Keratinocyte (primary cell): ENCODE results near the gene NDUFS4. TPM values are rescaled to one million over a fixed set of nuclear protein-coding genes. Genes with fewer than 3 reads are reported as not detected.

Experiments
- DNase-seq: peaks from one replicate; pipeline ENCODE4 v3.0.0-alpha.2; 2011; ENCODE audit warnings: low read depth, missing footprints, low spot score
- FAIRE-seq: peaks from 2 replicates; lab custom pipeline; 2011; peaks lifted over from hg19 to GRCh38; lab: Jason Lieb, UNC
- H2AFZ ChIP-seq: 2 replicates; pipeline ENCODE4 v1.6.0; 2012; ENCODE audit warnings: low read length, control low read depth, inconsistent platforms; ENCODE audit not compliant: control insufficient read depth
- H3K27ac ChIP-seq: 2 replicates; pipeline ENCODE4 v1.5.1; 2011; ENCODE audit warnings: low read length; ENCODE audit not compliant: control insufficient read depth, insufficient read depth
- H3K27me3 ChIP-seq: 3 replicates; pipeline ENCODE4 v1.6.0; 2011; ENCODE audit warnings: low read length; ENCODE audit not compliant: control insufficient read depth, insufficient read depth; ENCODE audit errors: extremely low read depth
- H3K36me3 ChIP-seq, 2 experiments: 2 replicates in 1 of 2; 3 replicates in 1 of 2; pipeline ENCODE4 v1.5.1; 2011; ENCODE audit warnings: low read length in 2 of 2, mild to moderate bottlenecking in 1 of 2; ENCODE audit not compliant: control insufficient read depth in 2 of 2, insufficient read depth in 2 of 2; ENCODE audit errors: extremely low read depth in 1 of 2
- H3K4me1 ChIP-seq: 3 replicates; pipeline ENCODE4 v1.5.1; 2011; ENCODE audit warnings: low read length; ENCODE audit not compliant: control insufficient read depth, insufficient read depth; ENCODE audit errors: extremely low read depth
- H3K4me2 ChIP-seq: 3 replicates; pipeline ENCODE4 v1.6.0; 2011; ENCODE audit warnings: low read depth, low read length; ENCODE audit not compliant: control insufficient read depth, insufficient read depth; ENCODE audit errors: extremely low read depth
- H3K4me3 ChIP-seq, 3 experiments: fragments of 200-600 bp in 1 of 3; sonication (generic) in 1 of 3; 2 replicates in 2 of 3; 3 replicates in 1 of 3; pipeline ENCODE4 v1.5.1; 2011 to 2016; ENCODE audit warnings: low read length in 3 of 3, mild to moderate bottlenecking in 3 of 3, control low read depth in 2 of 3, inconsistent platforms in 1 of 3, low read depth in 1 of 3, mixed read lengths in 1 of 3, mixed run types in 1 of 3, moderate library complexity in 1 of 3; ENCODE audit not compliant: control insufficient read depth in 2 of 3, insufficient read depth in 2 of 3; ENCODE audit errors: extremely low read depth in 1 of 3
- H3K79me2 ChIP-seq: 2 replicates; pipeline ENCODE4 v1.6.0; 2012; ENCODE audit warnings: low read length; ENCODE audit not compliant: control insufficient read depth, insufficient read depth
- H3K9ac ChIP-seq: 3 replicates; pipeline ENCODE4 v1.6.0; 2011; ENCODE audit warnings: low read length; ENCODE audit not compliant: control insufficient read depth, insufficient read depth; ENCODE audit errors: extremely low read depth
- H3K9me1 ChIP-seq: 3 replicates; pipeline ENCODE4 v1.6.0; 2011; ENCODE audit warnings: low read length; ENCODE audit not compliant: control insufficient read depth, insufficient read depth; ENCODE audit errors: extremely low read depth
- H3K9me3 ChIP-seq: 2 replicates; pipeline ENCODE4 v1.5.1; 2012; ENCODE audit warnings: low read depth, low read length; ENCODE audit not compliant: control insufficient read depth
- H4K20me1 ChIP-seq: 3 replicates; pipeline ENCODE4 v1.6.0; 2011; ENCODE audit warnings: low read length; ENCODE audit not compliant: control insufficient read depth, insufficient read depth; ENCODE audit errors: extremely low read depth
- EZH2 ChIP-seq: IDR thresholded peaks from one replicate; pipeline ENCODE4 v1.6.1; 2012; ENCODE audit warnings: inconsistent platforms, mild to moderate bottlenecking, low read length, moderate library complexity
- dilution Hi-C: fragments of 300-500 bp; cut with MboI; formaldehyde crosslinking; loops from one replicate; pipeline ENCODE4 v1.7.0; 2020; ENCODE audit warnings: low sequenced_read_pairs; ENCODE audit not compliant: extremely low pct_ligation_motif_present
- polyA plus RNA-seq, 5 experiments: library from polyadenylated mRNA; depleted of rRNA in 3 of 5; stranded (reverse) in 3 of 5; stranded (forward) in 1 of 5; unstranded in 1 of 5; fragments of >200 nt; gene quantifications; 1 replicate in 1 of 5; 2 replicates in 3 of 5; 3 replicates in 1 of 5; pipeline versions ENCODE4 v1.2.1 to v1.2.3, GENCODE V29; 2011 to 2012; ENCODE audit warnings: missing spikeins in 2 of 5, low read depth in 1 of 5, low replicate concordance in 1 of 5
- TF ChIP-seq, protein P1 (sequence below), 3 experiments: IDR thresholded peaks in 1 of 3; conservative IDR thresholded peaks in 1 of 3; optimal IDR thresholded peaks in 1 of 3; 2 replicates in 2 of 3; 3 replicates in 1 of 3; pipeline versions ENCODE3 to v1.5.1; 2011; ENCODE audit warnings: low read length in 3 of 3, mild to moderate bottlenecking in 3 of 3, moderate library complexity in 2 of 3, control low read depth in 1 of 3, inconsistent platforms in 1 of 3; ENCODE audit not compliant: insufficient read depth in 2 of 3; ENCODE audit errors: extremely low read depth in 1 of 3

The NDUFS4 gene
- polyA plus RNA-seq, 1 donor (not counting 4 experiments of a cell fraction or from before 2014, with no cell fraction given) = 118 TPM

DNA sequence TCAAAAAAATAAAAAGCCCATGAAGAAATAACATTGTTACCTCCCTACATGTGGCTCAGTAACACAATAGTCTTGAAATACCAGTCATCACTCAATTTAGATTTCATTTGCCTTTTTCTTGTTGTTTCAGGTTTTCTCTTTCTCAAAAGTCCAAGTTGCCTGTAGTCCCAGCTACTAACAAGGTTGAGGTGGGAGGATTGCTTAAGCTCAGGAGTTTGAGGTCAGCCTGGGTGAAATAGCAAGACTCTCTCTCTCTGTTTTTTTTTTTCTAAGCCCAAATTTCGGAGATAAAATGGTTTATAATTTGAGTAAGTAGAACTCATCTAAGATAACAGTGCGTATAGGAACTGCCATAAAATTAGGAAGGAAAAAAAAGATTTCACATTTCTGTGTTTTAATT is 17.5 kb upstream of the NDUFS4 start:
- Histone ChIP-seq H3K27me3 (no peaks in the 10 kb centered on the region), H3K4me1 (no peaks in the 10 kb centered on the region), H3K9me3 (no peaks in the 10 kb centered on the region), H3K9ac (no peak overlapping the region), H3K27ac (no peak overlapping the region), H3K79me2 (no peaks in the 10 kb centered on the region), H3K4me2 (no peak overlapping the region), H2AFZ (no peak overlapping the region), H4K20me1 (no peaks in the 10 kb centered on the region), H3K9me1 (no peaks in the 10 kb centered on the region), H3K4me3 (no peak overlapping the region), H3K36me3 (no peaks in the 10 kb centered on the region)
- dilution Hi-C loops = no loop called here
- TF ChIP-seq EZH2 = no peak
- TF ChIP-seq, protein P1, sequence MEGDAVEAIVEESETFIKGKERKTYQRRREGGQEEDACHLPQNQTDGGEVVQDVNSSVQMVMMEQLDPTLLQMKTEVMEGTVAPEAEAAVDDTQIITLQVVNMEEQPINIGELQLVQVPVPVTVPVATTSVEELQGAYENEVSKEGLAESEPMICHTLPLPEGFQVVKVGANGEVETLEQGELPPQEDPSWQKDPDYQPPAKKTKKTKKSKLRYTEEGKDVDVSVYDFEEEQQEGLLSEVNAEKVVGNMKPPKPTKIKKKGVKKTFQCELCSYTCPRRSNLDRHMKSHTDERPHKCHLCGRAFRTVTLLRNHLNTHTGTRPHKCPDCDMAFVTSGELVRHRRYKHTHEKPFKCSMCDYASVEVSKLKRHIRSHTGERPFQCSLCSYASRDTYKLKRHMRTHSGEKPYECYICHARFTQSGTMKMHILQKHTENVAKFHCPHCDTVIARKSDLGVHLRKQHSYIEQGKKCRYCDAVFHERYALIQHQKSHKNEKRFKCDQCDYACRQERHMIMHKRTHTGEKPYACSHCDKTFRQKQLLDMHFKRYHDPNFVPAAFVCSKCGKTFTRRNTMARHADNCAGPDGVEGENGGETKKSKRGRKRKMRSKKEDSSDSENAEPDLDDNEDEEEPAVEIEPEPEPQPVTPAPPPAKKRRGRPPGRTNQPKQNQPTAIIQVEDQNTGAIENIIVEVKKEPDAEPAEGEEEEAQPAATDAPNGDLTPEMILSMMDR (optimal IDR thresholded peaks at IDR 0.05 in 1 of 3, IDR thresholded peaks at IDR 0.05 in 1 of 3, conservative IDR thresholded peaks at IDR 0.05 in 1 of 3; ENCODE audit: extremely low read depth in 1 of 3, insufficient read depth in 2 of 3, low read length in 3 of 3) = no peak
- FAIRE-seq (no peak), DNase-seq (no peak)

GRCh38 chr5:53543401-53543800 is 17.0 kb upstream of the NDUFS4 start:
- DNase-seq = no peak

More at GRCh38 chr5:53543401-53543800, 17.0 kb upstream of the NDUFS4 start:
- H3K36me3 ChIP-seq = no peaks in the 10 kb centered on the region
- TF ChIP-seq, protein P1 (optimal IDR thresholded peaks at IDR 0.05 in 1 of 3, IDR thresholded peaks at IDR 0.05 in 1 of 3, conservative IDR thresholded peaks at IDR 0.05 in 1 of 3; ENCODE audit: extremely low read depth in 1 of 3, insufficient read depth in 2 of 3, low read length in 3 of 3) = no peak
- TF ChIP-seq EZH2 = no peak
- no peaks in the 10 kb centered on the region for H3K4me1 ChIP-seq
- dilution Hi-C loops = no loop called here
- H3K9me3 ChIP-seq = no peaks in the 10 kb centered on the region
- no peak overlapping the region for H2AFZ ChIP-seq
- no peaks in the 10 kb centered on the region for H3K27me3 ChIP-seq
- H3K79me2 ChIP-seq = no peaks in the 10 kb centered on the region
- no peak overlapping the region for H3K4me3 ChIP-seq
- no peak overlapping the region for H3K9ac ChIP-seq
- no peaks in the 10 kb centered on the region for H4K20me1 ChIP-seq
- H3K9me1 ChIP-seq = no peaks in the 10 kb centered on the region
- H3K4me2 ChIP-seq = no peak overlapping the region
- no peak overlapping the region for H3K27ac ChIP-seq
- no peak for FAIRE-seq
